Activated T-helper 17 cell treated with anti-CD3 and anti-CD28 coated beads, Interleukin-2, amount 50 U/mL, for 72 hours (primary cell): ENCODE measurements around the gene ADK. TPM values are rescaled to one million over a fixed set of nuclear protein-coding genes. Genes with fewer than 3 reads are reported as not detected.
A peak's percentile ranks its signal among the peaks of the same experiment; 100 is the strongest.

Experiments used
- ATAC-seq: fragments of 150-1000 bp; cut with Tn5 transposase; replicated peaks from 2 replicates; pipeline ENCODE4 v1.10.0; 2021; ENCODE audit warnings: mild to moderate bottlenecking, moderate library complexity
- H3K27ac Mint-ChIP-seq: one replicate; pipeline ENCODE4 v1.8.0; 2022; ENCODE audit warnings: mixed read lengths
- H3K27me3 Mint-ChIP-seq: one replicate; pipeline ENCODE4 v1.8.0; 2022; ENCODE audit warnings: mixed read lengths
- H3K36me3 Mint-ChIP-seq: one replicate; pipeline ENCODE4 v1.8.0; 2022; ENCODE audit warnings: low read depth, mild to moderate bottlenecking, mixed read lengths
- H3K4me1 Mint-ChIP-seq: one replicate; pipeline ENCODE4 v1.8.0; 2022; ENCODE audit warnings: mixed read lengths
- H3K4me3 Mint-ChIP-seq: one replicate; pipeline ENCODE4 v1.8.0; 2022; ENCODE audit warnings: mild to moderate bottlenecking, mixed read lengths
- H3K9me3 Mint-ChIP-seq: one replicate; pipeline ENCODE4 v1.8.0; 2022; ENCODE audit warnings: mixed read lengths
- total RNA-seq, 2 donors: library from RNA; stranded (reverse); gene quantifications; one replicate each; pipeline ENCODE4 v1.2.3, GENCODE V29; 2022

The ADK gene
- total RNA-seq, 2 donors from 2014 or later: 51.4 to 72.1 TPM

- H3K9me3 Mint-ChIP-seq: peaks cover 15% of the 10 kb centered on the region
- no peaks in the 10 kb centered on the region for H3K4me1 Mint-ChIP-seq
- ATAC-seq: no peak
- H3K27me3 Mint-ChIP-seq: no peaks in the 10 kb centered on the region
- peaks cover 47% of the 10 kb centered on the region for H3K36me3 Mint-ChIP-seq
- no peak overlapping the region for H3K27ac Mint-ChIP-seq
- H3K4me3 Mint-ChIP-seq: no peak overlapping the region
Measured at GRCh38 chr10:74634995-74635536, 484.0 kb downstream of the ADK start.

- H3K36me3 Mint-ChIP-seq: peaks cover 47% of the 10 kb centered on the region
- H3K4me3 Mint-ChIP-seq: no peak overlapping the region
- no peaks in the 10 kb centered on the region for H3K4me1 Mint-ChIP-seq
- peaks cover 15% of the 10 kb centered on the region for H3K9me3 Mint-ChIP-seq
- ATAC-seq: no peak
- no peaks in the 10 kb centered on the region for H3K27me3 Mint-ChIP-seq
- H3K27ac Mint-ChIP-seq: no peak overlapping the region
Measured at GRCh38 chr10:74635655-74636054, 484.6 kb downstream of the ADK start.

GRCh38 chr10:74637685-74638084 is 486.7 kb downstream of the ADK start:
- H3K4me1 Mint-ChIP-seq: no peaks in the 10 kb centered on the region
- H3K27me3 Mint-ChIP-seq: no peaks in the 10 kb centered on the region
- no peak for ATAC-seq
- H3K9me3 Mint-ChIP-seq: peaks cover 11% of the 10 kb centered on the region
- peaks cover 29% of the 10 kb centered on the region for H3K36me3 Mint-ChIP-seq
- no peak overlapping the region for H3K4me3 Mint-ChIP-seq
- no peak overlapping the region for H3K27ac Mint-ChIP-seq

GRCh38 chr10:74640134-74640921 is 489.3 kb downstream of the ADK start:
- H3K27me3 Mint-ChIP-seq: no peaks in the 10 kb centered on the region
- no peak overlapping the region for H3K4me3 Mint-ChIP-seq
- H3K9me3 Mint-ChIP-seq: no peaks in the 10 kb centered on the region
- H3K27ac Mint-ChIP-seq: no peak overlapping the region
- peaks cover 14% of the 10 kb centered on the region for H3K36me3 Mint-ChIP-seq
- H3K4me1 Mint-ChIP-seq: no peaks in the 10 kb centered on the region
- ATAC-seq: no peak

- Mint-ChIP-seq H3K27ac (no peak overlapping the region), H3K4me1 (no peaks in the 10 kb centered on the region), H3K4me3 (no peak overlapping the region), H3K36me3 (peaks cover 12% of the 10 kb centered on the region), H3K9me3 (no peaks in the 10 kb centered on the region), H3K27me3 (no peaks in the 10 kb centered on the region)
- ATAC-seq: no peak
Measured at GRCh38 chr10:74641659-74642058, 490.6 kb downstream of the ADK start.

GRCh38 chr10:74642901-74643595 is 492.0 kb downstream of the ADK start:
- H3K36me3 Mint-ChIP-seq: peaks cover 12% of the 10 kb centered on the region
- no peaks in the 10 kb centered on the region for H3K9me3 Mint-ChIP-seq
- no peak for ATAC-seq
- H3K27ac Mint-ChIP-seq: no peak overlapping the region
- no peak overlapping the region for H3K4me3 Mint-ChIP-seq
- no peaks in the 10 kb centered on the region for H3K4me1 Mint-ChIP-seq
- H3K27me3 Mint-ChIP-seq: no peaks in the 10 kb centered on the region

GRCh38 chr10:74643596-74643975 is 492.6 kb downstream of the ADK start:
- no peaks in the 10 kb centered on the region for H3K9me3 Mint-ChIP-seq
- H3K27me3 Mint-ChIP-seq: no peaks in the 10 kb centered on the region
- no peaks in the 10 kb centered on the region for H3K4me1 Mint-ChIP-seq
- no peak overlapping the region for H3K27ac Mint-ChIP-seq
- H3K4me3 Mint-ChIP-seq: no peak overlapping the region
- ATAC-seq: no peak
- peaks cover 12% of the 10 kb centered on the region for H3K36me3 Mint-ChIP-seq

GRCh38 chr10:74644738-74645137 is 493.7 kb downstream of the ADK start:
- no peaks in the 10 kb centered on the region for H3K4me1 Mint-ChIP-seq
- H3K27ac Mint-ChIP-seq: no peak overlapping the region
- no peak for ATAC-seq
- peaks cover 7% of the 10 kb centered on the region for H3K36me3 Mint-ChIP-seq
- H3K9me3 Mint-ChIP-seq: no peaks in the 10 kb centered on the region
- no peak overlapping the region for H3K4me3 Mint-ChIP-seq
- no peaks in the 10 kb centered on the region for H3K27me3 Mint-ChIP-seq

GRCh38 chr10:74645692-74646091 is 494.7 kb downstream of the ADK start:
- ATAC-seq: no peak
- H3K36me3 Mint-ChIP-seq: peaks cover 7% of the 10 kb centered on the region
- no peaks in the 10 kb centered on the region for H3K27me3 Mint-ChIP-seq
- H3K4me1 Mint-ChIP-seq: no peaks in the 10 kb centered on the region
- no peak overlapping the region for H3K27ac Mint-ChIP-seq
- H3K4me3 Mint-ChIP-seq: no peak overlapping the region
- no peaks in the 10 kb centered on the region for H3K9me3 Mint-ChIP-seq

- ATAC-seq: no peak
- Mint-ChIP-seq H3K9me3 (no peaks in the 10 kb centered on the region), H3K4me1 (peaks cover 8% of the 10 kb centered on the region), H3K27ac (no peak overlapping the region), H3K36me3 (peaks cover 13% of the 10 kb centered on the region), H3K27me3 (no peaks in the 10 kb centered on the region), H3K4me3 (no peak overlapping the region)
Measured at GRCh38 chr10:74650613-74651012, 499.6 kb downstream of the ADK start.

GRCh38 chr10:74651565-74651964 is 500.5 kb downstream of the ADK start:
- Mint-ChIP-seq H3K36me3 (peaks cover 13% of the 10 kb centered on the region), H3K4me1 (peaks cover 8% of the 10 kb centered on the region), H3K9me3 (no peaks in the 10 kb centered on the region), H3K27me3 (no peaks in the 10 kb centered on the region), H3K4me3 (no peak overlapping the region), H3K27ac (no peak overlapping the region)
- ATAC-seq: peak; percentile 50

- Mint-ChIP-seq H3K4me1 (peaks cover 8% of the 10 kb centered on the region), H3K36me3 (peaks cover 13% of the 10 kb centered on the region), H3K27me3 (no peaks in the 10 kb centered on the region), H3K9me3 (no peaks in the 10 kb centered on the region), H3K27ac (no peak overlapping the region), H3K4me3 (no peak overlapping the region)
- ATAC-seq: no peak
Measured at GRCh38 chr10:74652664-74653063, 501.6 kb downstream of the ADK start.

- Mint-ChIP-seq H3K36me3 (peaks cover 7% of the 10 kb centered on the region), H3K27me3 (no peaks in the 10 kb centered on the region), H3K9me3 (no peaks in the 10 kb centered on the region), H3K4me1 (peaks cover 3% of the 10 kb centered on the region), H3K27ac (no peak overlapping the region), H3K4me3 (no peak overlapping the region)
- ATAC-seq: no peak
Measured at GRCh38 chr10:74658511-74658910, 507.5 kb downstream of the ADK start.

- H3K27ac Mint-ChIP-seq: no peak overlapping the region
- H3K9me3 Mint-ChIP-seq: no peaks in the 10 kb centered on the region
- no peaks in the 10 kb centered on the region for H3K4me1 Mint-ChIP-seq
- ATAC-seq: no peak
- H3K36me3 Mint-ChIP-seq: no peaks in the 10 kb centered on the region
- H3K27me3 Mint-ChIP-seq: no peaks in the 10 kb centered on the region
- H3K4me3 Mint-ChIP-seq: no peak overlapping the region
Measured at GRCh38 chr10:74662635-74663034, 511.6 kb downstream of the ADK start.

GRCh38 chr10:74669210-74669609 is 518.2 kb downstream of the ADK start:
- no peak for ATAC-seq

More at GRCh38 chr10:74669210-74669609, 518.2 kb downstream of the ADK start:
- Mint-ChIP-seq H3K27ac (no peak overlapping the region), H3K4me3 (no peak overlapping the region), H3K36me3 (peaks cover 33% of the 10 kb centered on the region), H3K4me1 (no peaks in the 10 kb centered on the region), H3K9me3 (no peaks in the 10 kb centered on the region), H3K27me3 (no peaks in the 10 kb centered on the region)
